ENCODE results near the gene CMIP. TPM values are rescaled to one million over a fixed set of nuclear protein-coding genes. Genes with fewer than 3 reads are reported as not detected.

The CMIP gene
- total RNA-seq, 4 donors from 2014 or later = 63.9 to 89.9 (median 70.0) TPM

DNA sequence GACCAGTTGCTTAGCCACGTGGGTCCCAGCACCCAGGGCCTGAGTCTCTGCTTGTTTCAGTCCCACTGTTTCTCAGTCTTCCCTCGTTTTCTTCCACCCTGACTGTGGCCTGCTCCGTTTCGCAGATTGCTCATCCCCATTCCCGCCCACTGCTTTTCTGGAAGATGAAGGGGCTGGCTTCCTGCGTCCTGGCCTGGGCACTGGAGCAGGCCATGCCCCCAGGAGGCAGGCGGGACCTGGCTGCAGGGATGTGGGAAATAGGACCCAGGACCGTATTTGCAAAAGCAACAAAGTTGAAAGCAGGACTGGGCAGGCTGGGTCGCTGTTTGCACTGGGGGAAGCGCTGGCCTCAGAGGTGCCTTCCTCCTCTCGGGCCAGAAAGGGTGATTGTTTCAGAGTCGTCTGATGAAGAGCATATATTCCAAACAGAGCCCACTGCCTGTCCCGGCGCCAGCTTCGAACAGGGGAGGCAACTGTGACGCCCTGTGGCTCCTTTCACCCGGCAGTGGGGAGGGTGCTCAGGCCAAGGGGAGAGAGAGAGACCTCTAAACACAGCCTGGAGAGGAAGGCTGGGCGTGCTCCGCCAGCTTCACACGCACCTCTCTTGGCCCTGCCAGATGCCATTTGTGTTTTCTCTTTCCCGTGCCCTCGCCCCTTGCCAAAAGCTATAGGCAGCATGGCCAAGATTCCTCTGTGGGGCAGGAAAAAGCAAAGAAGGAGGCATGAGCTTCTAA lies 108.6 kb downstream of the CMIP start:
- H3K4me3 ChIP-seq = no peak overlapping the region
- WGBS = 18% methylated on average over 22 of the region's 22 CpGs
- peak overlapping the region; percentile 64 for H3K27ac ChIP-seq
- H3K27me3 ChIP-seq = no peaks in the 10 kb centered on the region
- H3K4me1 ChIP-seq = peaks cover 53% of the 10 kb centered on the region
- H3K36me3 ChIP-seq = no peaks in the 10 kb centered on the region
- no peaks in the 10 kb centered on the region for H3K9me3 ChIP-seq
- TF ChIP-seq, protein P1, sequence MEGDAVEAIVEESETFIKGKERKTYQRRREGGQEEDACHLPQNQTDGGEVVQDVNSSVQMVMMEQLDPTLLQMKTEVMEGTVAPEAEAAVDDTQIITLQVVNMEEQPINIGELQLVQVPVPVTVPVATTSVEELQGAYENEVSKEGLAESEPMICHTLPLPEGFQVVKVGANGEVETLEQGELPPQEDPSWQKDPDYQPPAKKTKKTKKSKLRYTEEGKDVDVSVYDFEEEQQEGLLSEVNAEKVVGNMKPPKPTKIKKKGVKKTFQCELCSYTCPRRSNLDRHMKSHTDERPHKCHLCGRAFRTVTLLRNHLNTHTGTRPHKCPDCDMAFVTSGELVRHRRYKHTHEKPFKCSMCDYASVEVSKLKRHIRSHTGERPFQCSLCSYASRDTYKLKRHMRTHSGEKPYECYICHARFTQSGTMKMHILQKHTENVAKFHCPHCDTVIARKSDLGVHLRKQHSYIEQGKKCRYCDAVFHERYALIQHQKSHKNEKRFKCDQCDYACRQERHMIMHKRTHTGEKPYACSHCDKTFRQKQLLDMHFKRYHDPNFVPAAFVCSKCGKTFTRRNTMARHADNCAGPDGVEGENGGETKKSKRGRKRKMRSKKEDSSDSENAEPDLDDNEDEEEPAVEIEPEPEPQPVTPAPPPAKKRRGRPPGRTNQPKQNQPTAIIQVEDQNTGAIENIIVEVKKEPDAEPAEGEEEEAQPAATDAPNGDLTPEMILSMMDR (IDR thresholded peaks at IDR 0.05) = no peak
- TF ChIP-seq POLR2AphosphoS5 (IDR thresholded peaks at IDR 0.05) = no peak
- no peak for TF ChIP-seq EP300 (IDR thresholded peaks at IDR 0.05)
- no peak for TF ChIP-seq POLR2A (IDR thresholded peaks at IDR 0.05)
- DNase-seq (ENCODE audit: low spot score in 2 of 2) = no peak

DNA sequence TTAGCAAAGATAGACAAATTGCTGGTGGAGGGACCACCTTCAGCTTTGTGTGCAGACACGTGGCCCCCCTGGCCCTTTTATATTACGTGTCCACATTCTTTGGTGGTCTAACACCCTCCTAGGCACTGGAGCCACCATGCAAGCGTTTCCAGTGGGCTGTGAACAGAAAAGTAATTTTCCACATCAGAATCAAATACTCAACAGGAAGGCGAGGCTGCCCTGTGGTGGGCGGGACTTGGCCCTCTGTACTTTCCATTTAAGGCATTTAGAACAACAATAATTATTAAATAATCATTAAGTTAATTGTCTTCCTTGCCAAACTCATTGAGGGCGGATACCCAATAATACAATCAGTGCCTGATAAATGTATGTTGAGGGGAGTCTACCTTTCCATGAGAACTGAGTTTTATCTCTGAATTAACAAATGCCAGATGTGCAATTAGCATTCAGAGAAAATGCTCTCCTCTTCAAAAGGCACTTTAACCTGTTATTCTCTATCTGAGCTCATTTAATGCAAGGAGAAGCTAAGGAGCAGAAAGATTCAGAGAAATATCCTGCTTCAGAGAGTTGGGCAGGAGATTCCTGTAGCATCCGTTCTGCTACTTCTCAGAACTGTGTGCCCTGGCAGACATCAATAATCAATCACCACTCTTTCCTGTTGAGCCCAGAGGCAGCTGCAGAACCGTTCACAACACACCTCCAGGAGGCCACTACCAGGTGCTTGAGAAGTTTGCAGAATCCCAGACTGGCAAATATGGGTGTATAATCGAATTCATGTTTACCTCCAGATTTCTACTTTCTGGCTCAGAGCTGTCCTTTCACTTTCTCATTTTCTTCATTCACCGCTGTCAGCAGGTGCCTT lies 109.4 kb downstream of the CMIP start:
- no peaks in the 10 kb centered on the region for H3K9me3 ChIP-seq
- H3K36me3 ChIP-seq = no peaks in the 10 kb centered on the region
- H3K4me3 ChIP-seq = no peak overlapping the region
- peak overlapping the region; percentile 64 for H3K27ac ChIP-seq
- WGBS = 39% methylated on average over 10 of the region's 10 CpGs
- peaks cover 57% of the 10 kb centered on the region for H3K4me1 ChIP-seq
- TF ChIP-seq POLR2AphosphoS5 (IDR thresholded peaks at IDR 0.05) = no peak
- TF ChIP-seq, protein P1 (IDR thresholded peaks at IDR 0.05) = no peak
- TF ChIP-seq EP300 (IDR thresholded peaks at IDR 0.05) = no peak
- no peak for DNase-seq (ENCODE audit: low spot score in 2 of 2)
- no peaks in the 10 kb centered on the region for H3K27me3 ChIP-seq

DNA sequence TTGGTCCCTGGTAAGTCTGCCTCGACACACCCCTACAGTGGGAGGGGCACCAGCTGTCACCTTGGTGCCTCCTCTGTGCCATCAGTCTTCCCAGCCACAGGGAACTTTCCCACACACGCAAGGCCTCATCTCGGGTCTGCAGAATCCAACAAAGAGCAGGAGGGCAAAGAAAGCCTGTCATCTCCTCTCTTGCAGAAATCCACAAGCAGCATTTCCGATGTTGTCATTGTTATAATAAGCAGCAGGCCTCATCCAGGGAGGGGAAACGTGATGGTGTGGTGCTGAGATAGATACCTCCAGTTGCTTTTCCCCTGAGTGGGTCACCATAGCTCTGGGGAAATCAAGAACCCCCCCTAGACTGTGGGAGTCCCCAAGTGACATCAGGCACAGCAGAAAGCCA lies 110.4 kb downstream of the CMIP start:
- Histone ChIP-seq H3K27ac (no peak overlapping the region), H3K9me3 (no peaks in the 10 kb centered on the region), H3K4me1 (peaks cover 60% of the 10 kb centered on the region), H3K27me3 (no peaks in the 10 kb centered on the region), H3K36me3 (no peaks in the 10 kb centered on the region), H3K4me3 (no peak overlapping the region)
- DNase-seq (ENCODE audit: low spot score in 2 of 2) = no peak
- TF ChIP-seq EP300 (IDR thresholded peaks at IDR 0.05) = no peak
- no peak for TF ChIP-seq POLR2AphosphoS5 (IDR thresholded peaks at IDR 0.05)
- no peak for TF ChIP-seq POLR2A (IDR thresholded peaks at IDR 0.05)
- TF ChIP-seq, protein P1 (IDR thresholded peaks at IDR 0.05) = no peak
- WGBS = 53% methylated on average over 4 of the region's 5 CpGs

DNA sequence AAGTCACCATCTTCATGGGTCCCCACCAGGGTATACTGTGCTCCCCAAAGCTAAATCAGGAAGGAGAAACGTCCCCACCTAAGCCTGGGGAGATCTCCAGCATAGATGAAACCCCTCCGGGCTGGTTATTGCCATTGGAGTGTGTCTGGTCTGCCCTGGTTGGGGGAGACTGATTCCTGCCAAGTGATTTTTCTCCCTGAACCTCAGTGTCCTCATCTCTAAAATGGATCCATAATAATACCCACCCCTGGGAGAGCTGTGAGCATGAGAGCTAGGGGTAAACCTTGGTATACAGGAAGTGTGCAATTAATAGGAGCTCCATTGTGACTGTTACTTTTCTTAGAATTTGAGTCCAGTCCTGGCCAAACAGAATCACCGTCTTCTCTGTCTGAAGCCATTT lies 111.1 kb downstream of the CMIP start:
- DNase-seq (ENCODE audit: low spot score in 2 of 2) = no peak
- Histone ChIP-seq H3K27ac (no peak overlapping the region), H3K36me3 (no peaks in the 10 kb centered on the region), H3K27me3 (no peaks in the 10 kb centered on the region), H3K4me1 (peaks cover 54% of the 10 kb centered on the region), H3K4me3 (no peak overlapping the region), H3K9me3 (no peaks in the 10 kb centered on the region)
- 89% methylated on average over 1 of the region's 3 CpGs for WGBS
- TF ChIP-seq POLR2AphosphoS5 (IDR thresholded peaks at IDR 0.05) = no peak
- TF ChIP-seq EP300 (IDR thresholded peaks at IDR 0.05) = no peak
- TF ChIP-seq, protein P1 (IDR thresholded peaks at IDR 0.05) = no peak
- TF ChIP-seq POLR2A (IDR thresholded peaks at IDR 0.05) = no peak

DNA sequence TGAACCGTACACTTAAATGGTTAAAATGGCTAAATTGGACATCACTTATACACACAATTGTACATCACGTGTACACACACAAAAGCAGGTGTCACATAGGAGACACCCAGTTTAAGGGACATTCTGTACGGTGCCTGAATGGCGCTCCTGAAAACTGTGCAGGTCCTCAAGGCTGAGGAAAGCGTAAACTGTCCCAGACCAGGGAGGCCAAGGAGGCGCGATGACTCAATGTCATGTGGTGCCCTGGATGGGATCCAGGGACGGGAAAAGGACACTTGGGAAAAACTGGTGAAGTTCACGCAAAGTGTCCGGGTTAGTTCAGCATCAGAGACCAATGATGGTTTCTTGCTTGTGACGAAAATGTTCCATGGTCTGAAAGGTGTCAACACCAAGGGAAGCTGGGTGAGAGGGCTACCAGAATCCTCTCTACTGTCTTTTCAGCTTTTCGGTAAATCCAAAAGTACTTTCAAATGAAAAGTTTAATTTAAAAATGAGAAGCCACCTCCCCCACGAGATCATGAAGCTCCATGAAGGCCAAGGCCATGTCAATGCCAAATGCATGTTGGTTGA lies 112.2 kb downstream of the CMIP start:
- TF ChIP-seq POLR2A (IDR thresholded peaks at IDR 0.05) = no peak
- H3K4me1 ChIP-seq = peaks cover 49% of the 10 kb centered on the region
- no peak overlapping the region for H3K4me3 ChIP-seq
- H3K27ac ChIP-seq = no peak overlapping the region
- H3K36me3 ChIP-seq = no peaks in the 10 kb centered on the region
- 87% methylated on average over 13 of the region's 13 CpGs for WGBS
- H3K9me3 ChIP-seq = no peaks in the 10 kb centered on the region
- H3K27me3 ChIP-seq = no peaks in the 10 kb centered on the region
- DNase-seq (ENCODE audit: low spot score in 2 of 2) = no peak
